Right cardiac atrium (tissue), 5 donors: ENCODE measurements around the gene CYSTM1. TPM values are rescaled to one million over a fixed set of nuclear protein-coding genes. Genes with fewer than 3 reads are reported as not detected.
A peak's percentile ranks its signal among the peaks of the same experiment; 100 is the strongest.

Source experiments
- ATAC-seq, 2 donors: fragments of 200-7000 bp; cut with Tn5 transposase; one replicate each; pipeline versions ENCODE4 v1.8.0 to v1.9.1; 2020; ENCODE audit warnings: moderate library complexity in 2 of 2, mild to moderate bottlenecking in 1 of 2
- DNase-seq, 3 donors: peaks; one replicate each; pipeline ENCODE4 v3.0.0-alpha.2; 2020
- H3K27ac ChIP-seq: one replicate; pipeline ENCODE4 v1.5.1; 2013; ENCODE audit warnings: mild to moderate bottlenecking, low read length, control low read depth, moderate library complexity
- H3K27me3 ChIP-seq: one replicate; pipeline ENCODE4 v1.6.1; 2013; ENCODE audit not compliant: control insufficient read depth, insufficient read depth
- H3K4me1 ChIP-seq: one replicate; pipeline ENCODE4 v1.6.1; 2013; ENCODE audit warnings: low read length; ENCODE audit not compliant: control insufficient read depth, insufficient read depth
- H3K4me3 ChIP-seq: one replicate; pipeline ENCODE4 v1.5.1; 2013; ENCODE audit warnings: low read length, control low read depth
- H3K9me3 ChIP-seq: one replicate; pipeline ENCODE4 v1.6.1; 2013; ENCODE audit warnings: low read length; ENCODE audit not compliant: control insufficient read depth
- WGBS: extraction: QIAGEN DNeasy Blood & Tissue Kit; methylation state at CpG from one replicate; pipeline ENCODE4 v1.1.7; 2013; 5-methylcytosine and 5-hydroxymethylcytosine counted together
- intact Hi-C, 4 donors: fragments of 100-400 bp; cut with DNase I; formaldehyde crosslinking; loops; one replicate each; pipeline versions ENCODE4 v1.11.0 to v1.14.0; 2022 to 2023
- long read RNA-seq, 4 donors: library from polyadenylated mRNA; unstranded; transcript quantifications; one replicate each; pipeline ENCODE4 v2.0.0, GENCODE V29; 2020 to 2021
- polyA plus RNA-seq: library from polyadenylated mRNA; stranded (reverse); fragments of 200-250 nt; gene quantifications from one replicate; pipeline ENCODE4 v1.2.3, GENCODE V29; 2013
- total RNA-seq, 4 donors: library from RNA; stranded (reverse); fragmentation: NEBNext Ultra II Directional; extraction: Animal tissue kit (Norgen Biotek cat#: 25700); gene quantifications; one replicate each; pipeline ENCODE4 v1.2.1, GENCODE V29; 2021
- donor health status: healthy with polysubstance abuse.
- donor health status: DM: no; HTN: yes; CAD: no.
- donor health status: DM: no; HTN: no; CAD: no.
- donor health status: DM: no; HTN: yes; CAD: no; lungs with severe emphysema.
- donor health status: DM: yes; HTN: yes; CAD: no.

The CYSTM1 gene
- total RNA-seq (10 to 100 TPM; 47.8 to 58.3 (median 51.1) TPM), polyA plus RNA-seq (77.4 TPM)
- long read RNA-seq, donor 1, transcript CYSTM1-201 (3 exons, 1,336 nt) = major isoform, 60 of 74 reads
- long read RNA-seq, donor 1, partial matches to known transcripts = 6 of 74 reads
- long read RNA-seq, donor 1, other reads (novel, unspliced or antisense) = 8 of 74 reads
- long read RNA-seq, donor 2, transcript CYSTM1-201 (3 exons, 1,336 nt) = major isoform, 36 of 43 reads
- long read RNA-seq, donor 2, partial matches to known transcripts = 4 of 43 reads
- long read RNA-seq, donor 2, other reads (novel, unspliced or antisense) = 3 of 43 reads
- long read RNA-seq, donor 3, transcript CYSTM1-201 (3 exons, 1,336 nt) = major isoform, 39 of 52 reads
- long read RNA-seq, donor 3, partial matches to known transcripts = 2 of 52 reads
- long read RNA-seq, donor 3, other reads (novel, unspliced or antisense) = 11 of 52 reads
- long read RNA-seq, donor 4, transcript CYSTM1-201 (3 exons, 1,336 nt) = major isoform, 34 of 41 reads
- long read RNA-seq, donor 4, partial matches to known transcripts = 4 of 41 reads
- long read RNA-seq, donor 4, other reads (novel, unspliced or antisense) = 3 of 41 reads

GRCh38 chr5:140174465-140175366 lies at the start of gene CYSTM1:
TSS of gene CYSTM1 (plus strand) at chr5:140175188. CDS start at chr5:140194466, 19,278 bp downstream.
- Histone ChIP-seq H3K4me1 (peaks cover 5% of the 10 kb centered on the region), H3K27ac (peak within 1 kb of the TSS; percentile 86), H3K27me3 (no peaks in the 10 kb centered on the region), H3K9me3 (no peaks in the 10 kb centered on the region), H3K4me3 (peak within 1 kb of the TSS; percentile 67)
- intact Hi-C loops = loop anchor here in 2 of 4 donors (5.0 to 10.0 kb wide), 4 partner anchors 48 to 173 kb away; partner anchors contain the start of gene HBEGF (in 2 of the 2)
- ATAC-seq (peak; percentile 95 to 96), DNase-seq (peak; percentile 97 to 99 (median 98))
- WGBS = 2% methylated on average over 61 of the region's 61 CpGs

GRCh38 chr5:140125637-140126036 lies 49.4 kb upstream of the CYSTM1 start, which contains the start of gene IGIP:
TSS of gene IGIP (plus strand) at chr5:140125937. CDS start at chr5:140128477, 2,540 bp downstream.
- intact Hi-C loops = no loop called here
- no peak within 1 kb of the TSS for H3K4me3 ChIP-seq
- no peaks in the 10 kb centered on the region for H3K4me1 ChIP-seq
- no peak within 1 kb of the TSS for H3K27ac ChIP-seq
- ATAC-seq (no peak), DNase-seq (no peak)
- no peaks in the 10 kb centered on the region for H3K9me3 ChIP-seq
- no peaks in the 10 kb centered on the region for H3K27me3 ChIP-seq
- 95% methylated on average over 4 of the region's 4 CpGs for WGBS

GRCh38 chr5:140126315-140127012 lies 48.5 kb upstream of the CYSTM1 start:
- ATAC-seq (no peak), DNase-seq (no peak)
- no peaks in the 10 kb centered on the region for H3K4me1 ChIP-seq
- WGBS = 90% methylated on average over 6 of the region's 6 CpGs
- intact Hi-C loops = no loop called here
- no peak overlapping the region for H3K4me3 ChIP-seq
- H3K27ac ChIP-seq = no peak overlapping the region
- H3K9me3 ChIP-seq = no peaks in the 10 kb centered on the region
- no peaks in the 10 kb centered on the region for H3K27me3 ChIP-seq

GRCh38 chr5:140128376-140128775 lies 46.6 kb upstream of the CYSTM1 start:
- no peak for ATAC-seq
- 94% methylated on average over 5 of the region's 5 CpGs for WGBS
- Histone ChIP-seq H3K4me3 (no peak overlapping the region), H3K9me3 (no peaks in the 10 kb centered on the region), H3K27me3 (no peaks in the 10 kb centered on the region), H3K4me1 (peaks cover 9% of the 10 kb centered on the region), H3K27ac (no peak overlapping the region)
- no peak for DNase-seq
- intact Hi-C loops = no loop called here

- DNase-seq (no peak), ATAC-seq (no peak)
- Histone ChIP-seq H3K27me3 (no peaks in the 10 kb centered on the region), H3K27ac (no peak overlapping the region), H3K4me1 (peaks cover 9% of the 10 kb centered on the region), H3K4me3 (no peak overlapping the region), H3K9me3 (no peaks in the 10 kb centered on the region)
- intact Hi-C loops = no loop called here
- WGBS = 71% methylated on average over 5 of the region's 5 CpGs
These were observed 43.8 kb upstream of the CYSTM1 start for GRCh38 chr5:140130949-140131733.

GRCh38 chr5:140131967-140132409 lies 43.0 kb upstream of the CYSTM1 start:
- Histone ChIP-seq H3K9me3 (no peaks in the 10 kb centered on the region), H3K4me1 (peaks cover 9% of the 10 kb centered on the region), H3K27me3 (no peaks in the 10 kb centered on the region), H3K27ac (no peak overlapping the region), H3K4me3 (no peak overlapping the region)
- intact Hi-C loops = no loop called here
- 57% methylated on average over 3 of the region's 3 CpGs for WGBS
- DNase-seq (peak; percentile 43 to 58 (median 48)), ATAC-seq (peak; percentile 72 to 80)

- intact Hi-C loops = no loop called here
- Histone ChIP-seq H3K4me3 (no peak overlapping the region), H3K9me3 (no peaks in the 10 kb centered on the region), H3K27me3 (no peaks in the 10 kb centered on the region), H3K4me1 (peaks cover 9% of the 10 kb centered on the region), H3K27ac (no peak overlapping the region)
- 82% methylated on average over 4 of the region's 4 CpGs for WGBS
- ATAC-seq = no peak
- DNase-seq = no peak
These were observed 41.3 kb upstream of the CYSTM1 start for GRCh38 chr5:140133514-140134167.

- no peak overlapping the region for H3K27ac ChIP-seq
- no peak for ATAC-seq
- no peaks in the 10 kb centered on the region for H3K27me3 ChIP-seq
- intact Hi-C loops = no loop called here
- H3K4me1 ChIP-seq = peaks cover 9% of the 10 kb centered on the region
- H3K9me3 ChIP-seq = no peaks in the 10 kb centered on the region
- DNase-seq = no peak
- WGBS = 95% methylated on average over 2 of the region's 2 CpGs
- H3K4me3 ChIP-seq = no peak overlapping the region
These were observed 40.6 kb upstream of the CYSTM1 start for GRCh38 chr5:140134277-140134935.

- ATAC-seq = no peak
- intact Hi-C loops = no loop called here
- Histone ChIP-seq H3K27me3 (no peaks in the 10 kb centered on the region), H3K4me1 (peaks cover 9% of the 10 kb centered on the region), H3K4me3 (no peak overlapping the region), H3K9me3 (no peaks in the 10 kb centered on the region), H3K27ac (no peak overlapping the region)
- DNase-seq = no peak
These were observed 39.9 kb upstream of the CYSTM1 start for GRCh38 chr5:140135127-140135526.
